Panc1 (cell line): ENCODE measurements around the gene ITK.

Experiments
- POLR2AphosphoS5 ChIP-seq: IDR thresholded peaks from 2 replicates; pipeline ENCODE4 v1.6.1; 2012; ENCODE audit warnings: mild to moderate bottlenecking, low read depth, low read length, moderate library complexity
- TCF7L2 ChIP-seq: IDR thresholded peaks from 2 replicates; pipeline ENCODE4 v1.6.1; 2011; ENCODE audit warnings: mild to moderate bottlenecking, low read depth, low read length, inconsistent platforms
- TF ChIP-seq, protein P1 (sequence below): fragments of 450-650 bp; IDR thresholded peaks from 2 replicates; pipeline ENCODE4 v1.5.1; 2017; ENCODE audit warnings: mild to moderate bottlenecking

DNA sequence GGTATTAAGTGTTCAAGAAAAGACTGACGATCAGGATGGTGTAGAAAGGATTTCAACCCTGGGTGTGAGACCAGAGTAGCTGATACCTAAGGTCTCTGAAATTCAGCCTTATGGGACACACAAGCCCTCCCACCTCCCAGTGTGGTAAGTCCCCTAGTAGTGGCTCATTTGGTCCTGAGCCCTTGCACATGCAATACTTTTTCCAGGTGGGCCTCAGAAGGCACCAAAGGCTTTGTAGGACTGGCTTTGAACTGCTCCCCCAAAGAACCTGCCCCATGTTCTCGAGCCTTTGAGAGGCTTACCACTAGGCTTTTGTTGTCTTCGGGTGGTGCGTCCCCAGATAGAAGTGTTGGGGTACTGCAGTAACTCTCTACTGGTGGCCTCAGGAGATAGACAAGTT is 15.4 kb upstream of the ITK start:
- TF ChIP-seq TCF7L2 (no peak), POLR2AphosphoS5 (no peak)
- TF ChIP-seq, protein P1, sequence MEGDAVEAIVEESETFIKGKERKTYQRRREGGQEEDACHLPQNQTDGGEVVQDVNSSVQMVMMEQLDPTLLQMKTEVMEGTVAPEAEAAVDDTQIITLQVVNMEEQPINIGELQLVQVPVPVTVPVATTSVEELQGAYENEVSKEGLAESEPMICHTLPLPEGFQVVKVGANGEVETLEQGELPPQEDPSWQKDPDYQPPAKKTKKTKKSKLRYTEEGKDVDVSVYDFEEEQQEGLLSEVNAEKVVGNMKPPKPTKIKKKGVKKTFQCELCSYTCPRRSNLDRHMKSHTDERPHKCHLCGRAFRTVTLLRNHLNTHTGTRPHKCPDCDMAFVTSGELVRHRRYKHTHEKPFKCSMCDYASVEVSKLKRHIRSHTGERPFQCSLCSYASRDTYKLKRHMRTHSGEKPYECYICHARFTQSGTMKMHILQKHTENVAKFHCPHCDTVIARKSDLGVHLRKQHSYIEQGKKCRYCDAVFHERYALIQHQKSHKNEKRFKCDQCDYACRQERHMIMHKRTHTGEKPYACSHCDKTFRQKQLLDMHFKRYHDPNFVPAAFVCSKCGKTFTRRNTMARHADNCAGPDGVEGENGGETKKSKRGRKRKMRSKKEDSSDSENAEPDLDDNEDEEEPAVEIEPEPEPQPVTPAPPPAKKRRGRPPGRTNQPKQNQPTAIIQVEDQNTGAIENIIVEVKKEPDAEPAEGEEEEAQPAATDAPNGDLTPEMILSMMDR = no peak
